NCI-H524 treated with DMSO at 0.1 percent for 48 hours (cell line): ENCODE measurements around the gene L3MBTL1.

Experiments used
- DNase-seq: peaks from one replicate; lab custom pipeline; 2025; lab: John Stamatoyannopoulos, UW

The L3MBTL1 gene

DNA sequence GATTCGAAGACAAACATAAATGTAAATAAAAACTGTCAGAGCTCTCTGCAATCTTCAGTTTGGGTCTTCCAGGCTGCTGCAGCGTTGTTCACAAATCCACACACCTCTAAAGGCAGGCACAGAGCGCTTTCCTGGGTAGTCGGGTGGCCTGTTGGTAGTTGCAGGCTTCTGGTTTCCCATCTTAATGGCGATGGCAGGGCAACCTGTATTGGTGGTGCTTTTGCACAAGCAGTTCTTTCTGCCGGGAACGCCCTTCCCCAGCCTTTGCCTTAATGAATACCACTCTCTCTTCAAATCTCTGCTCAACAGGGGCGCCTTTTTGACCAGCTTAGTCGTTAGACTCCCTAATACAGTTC, 82.5 kb downstream of the L3MBTL1 start:
- no peak for DNase-seq

- peak; percentile 83 for DNase-seq
These were observed 83.2 kb downstream of the L3MBTL1 start, which contains the start of gene IFT52 for GRCh38 chr20:43590392-43591303. TSS of gene IFT52 (plus strand) at chr20:43590937. CDS start at chr20:43594699, 3,762 bp downstream.
